ENCODE results near the gene FARS2.

GRCh38 chr6:5656226-5656625 is 394.9 kb downstream of the FARS2 start:
- TF ChIP-seq POLR2A (IDR thresholded peaks at IDR 0.05; ENCODE audit: low read length) (no peak), GATA1 (IDR thresholded peaks at IDR 0.05; ENCODE audit: low read depth, low read length) (no peak)
